Measurements from ENCODE around the gene DNHD1. TPM values are rescaled to one million over a fixed set of nuclear protein-coding genes. Genes with fewer than 3 reads are reported as not detected.

DNHD1 gene
- total and polyA plus RNA-seq, 2 experiments from 2014 or later: 3.6 to 9.6 TPM

- Histone ChIP-seq H3K4me2 (no peak overlapping the region), H3K27me3 (ENCODE audit: insufficient read depth) (no peaks in the 10 kb centered on the region), H3F3A (replicated peaks; ENCODE audit: low read depth) (no peaks in the 10 kb centered on the region), H3K4me3 (no peak overlapping the region), H4K20me1 (replicated peaks; ENCODE audit: insufficient read depth) (no peaks in the 10 kb centered on the region), H3K79me2 (replicated peaks; ENCODE audit: insufficient read depth) (no peaks in the 10 kb centered on the region), H3K4me1 (ENCODE audit: insufficient read depth) (peaks cover 6% of the 10 kb centered on the region; the same call in 1 of the 2 replicates), H3K27ac (ENCODE audit: low read depth) (no peak overlapping the region), H3K36me3 (ENCODE audit: insufficient read depth) (no peaks in the 10 kb centered on the region), H2AFZ (no peak overlapping the region), H3K9me2 (ENCODE audit: insufficient read depth) (no peaks in the 10 kb centered on the region)
- Mint-ChIP-seq H3K36me3 (ENCODE audit: low read depth) (peaks cover 3% of the 10 kb centered on the region; the same call in 1 of the 3 replicates), H3K27me3 (ENCODE audit: insufficient read depth, low read depth, poor library complexity) (peaks cover 6% of the 10 kb centered on the region), H3K4me1 (peaks cover 30% of the 10 kb centered on the region), H3K9me3 (no peaks in the 10 kb centered on the region), H3K27ac (no peak overlapping the region), H3K4me3 (no peak overlapping the region)
- TF ChIP-seq ZNF114 (CRISPR knock-in tag; IDR thresholded peaks at IDR 0.05): no peak
- no peak for TF ChIP-seq STAT1 (IDR thresholded peaks at IDR 0.05; ENCODE audit: unreplicated experiment)
- TF ChIP-seq ZNF462 (CRISPR knock-in tag; IDR thresholded peaks at IDR 0.05): no peak
- no peak for TF ChIP-seq JUNB (IDR thresholded peaks at IDR 0.05; ENCODE audit: unreplicated experiment)
- no peak for TF ChIP-seq CTCF (conservative IDR thresholded peaks at IDR 0.05; ENCODE audit: low read depth in 2 of 2)
- no peak for TF ChIP-seq REST (IDR thresholded peaks at IDR 0.05; ENCODE audit: unreplicated experiment)
- TF ChIP-seq POLR2AphosphoS5 (IDR thresholded peaks at IDR 0.05; ENCODE audit: low read depth): no peak
- no peak for TF ChIP-seq ETS1 (IDR thresholded peaks at IDR 0.05)
- no peak for TF ChIP-seq CREB1 (CRISPR knock-in tag; IDR thresholded peaks at IDR 0.05; ENCODE audit: low read depth)
- TF ChIP-seq NANOG (IDR thresholded peaks at IDR 0.05; ENCODE audit: borderline replicate concordance): no peak
- TF ChIP-seq EZH2phosphoT487 (IDR thresholded peaks at IDR 0.05; ENCODE audit: unreplicated experiment): no peak
- no peak for TF ChIP-seq ZNF331 (CRISPR knock-in tag; IDR thresholded peaks at IDR 0.05; ENCODE audit: low read depth)
- TF ChIP-seq EZH2 (IDR thresholded peaks at IDR 0.05; ENCODE audit: low read depth, unreplicated experiment): no peak
- ATAC-seq: no peak
- DNase-seq (ENCODE audit: low spot score): no peak
These were observed 66.6 kb downstream of the DNHD1 start for GRCh38 chr11:6563667-6564066.
